ENCODE results near the gene FIGNL1. TPM values are rescaled to one million over a fixed set of nuclear protein-coding genes. Genes with fewer than 3 reads are reported as not detected.

Gene FIGNL1
- total RNA-seq, 2 experiments from 2014 or later = 10.4 to 11.5 TPM

- Mint-ChIP-seq H3K9me3 (no peaks in the 10 kb centered on the region), H3K4me1 (ENCODE audit: low read depth) (no peaks in the 10 kb centered on the region), H3K27ac (no peak overlapping the region), H3K4me3 (no peak overlapping the region), H3K27me3 (no peaks in the 10 kb centered on the region), H3K36me3 (ENCODE audit: low read depth) (peaks cover 22% of the 10 kb centered on the region)
- intact Hi-C loops (cut with DNase I, micrococcal nuclease) = no loop called here
- Histone ChIP-seq H3K36me3 (ENCODE audit: insufficient read depth, low read length) (peaks cover 12% of the 10 kb centered on the region), H3K9me3 (ENCODE audit: control insufficient read depth in 1 of 2, insufficient read depth in 1 of 2, low read length in 2 of 2) (no peaks in the 10 kb centered on the region), H3K27me3 (ENCODE audit: control insufficient read depth in 1 of 2, insufficient read depth in 2 of 2, low read length in 2 of 2) (no peaks in the 10 kb centered on the region), H3K4me1 (ENCODE audit: insufficient read depth, low read length) (no peaks in the 10 kb centered on the region), H3K4me3 (ENCODE audit: low read length) (no peak overlapping the region), H3K27ac (ENCODE audit: low read depth in 1 of 2, low read length in 2 of 2) (no peak overlapping the region)
- ATAC-seq (ENCODE audit: poor library complexity) (no peak), DNase-seq (peak in 1 of 14 experiments; percentile 41)
- POLR2A ChIA-PET = interaction anchor here (1.3 kb wide), 1 partner anchor 9 kb away, joined by 3 read pairs; no protein-coding TSS in a partner anchor
- CTCF ChIA-PET = no interaction called here
- TF ChIP-seq CTCF (IDR thresholded peaks at IDR 0.05) = no peak
These were observed 13.9 kb downstream of the FIGNL1 start for GRCh38 chr7:50436133-50436806.

DNA sequence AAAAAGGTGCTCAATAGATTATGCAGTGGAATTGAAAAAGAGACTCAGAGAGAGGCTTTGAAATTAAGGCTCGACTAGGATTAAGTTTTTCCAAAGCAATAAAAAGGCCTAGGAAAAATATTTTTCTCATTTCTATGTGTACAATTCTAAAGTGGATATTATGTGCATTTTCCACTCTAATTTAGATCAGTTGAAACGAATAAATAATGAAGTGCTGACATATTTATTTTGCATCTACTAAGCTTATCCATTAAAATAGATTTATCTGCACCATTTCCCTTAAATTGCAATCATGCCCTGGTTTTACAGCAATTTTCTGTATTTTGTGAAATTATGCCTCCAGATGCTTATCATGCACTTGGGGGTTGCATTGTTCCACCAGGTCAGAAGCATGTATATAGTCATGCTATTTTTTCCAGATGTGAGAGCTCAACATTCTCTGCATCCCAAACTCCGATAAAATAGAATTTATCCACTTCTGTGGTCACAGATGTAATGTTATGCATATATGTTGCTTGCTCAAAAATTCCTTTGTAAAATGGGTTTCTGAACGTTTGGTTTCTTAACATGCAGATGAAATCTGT is 18.3 kb downstream of the FIGNL1 start:
- H3K9me3 Mint-ChIP-seq = no peaks in the 10 kb centered on the region
- no peak overlapping the region for H3K27ac Mint-ChIP-seq
- no peak overlapping the region for H3K4me3 Mint-ChIP-seq
- intact Hi-C loops (cut with DNase I, micrococcal nuclease) = no loop called here
- no peaks in the 10 kb centered on the region for H3K36me3 Mint-ChIP-seq (ENCODE audit: low read depth)
- no peak for TF ChIP-seq CTCF (IDR thresholded peaks at IDR 0.05)
- H3K27me3 ChIP-seq (ENCODE audit: control insufficient read depth in 1 of 2, insufficient read depth in 2 of 2, low read length in 2 of 2) = no peaks in the 10 kb centered on the region
- ATAC-seq (ENCODE audit: poor library complexity) (no peak), DNase-seq (no peak)
- no peaks in the 10 kb centered on the region for H3K4me1 ChIP-seq (ENCODE audit: insufficient read depth, low read length)
- CTCF ChIA-PET = interaction anchor here (1.4 kb wide), 1 partner anchor 13 kb away, joined by 3 read pairs; no protein-coding TSS in a partner anchor
- no peaks in the 10 kb centered on the region for H3K9me3 ChIP-seq (ENCODE audit: control insufficient read depth in 1 of 2, insufficient read depth in 1 of 2, low read length in 2 of 2)
- H3K36me3 ChIP-seq (ENCODE audit: insufficient read depth, low read length) = no peaks in the 10 kb centered on the region
- H3K4me3 ChIP-seq (ENCODE audit: low read length) = no peak overlapping the region
- no peaks in the 10 kb centered on the region for H3K27me3 Mint-ChIP-seq
- POLR2A ChIA-PET = no interaction called here
- no peak overlapping the region for H3K27ac ChIP-seq (ENCODE audit: low read depth in 1 of 2, low read length in 2 of 2)
- H3K4me1 Mint-ChIP-seq (ENCODE audit: low read depth) = no peaks in the 10 kb centered on the region

- Histone ChIP-seq H3K27ac (ENCODE audit: low read depth in 1 of 2, low read length in 2 of 2) (no peak overlapping the region), H3K27me3 (ENCODE audit: control insufficient read depth in 1 of 2, insufficient read depth in 2 of 2, low read length in 2 of 2) (no peaks in the 10 kb centered on the region), H3K4me3 (ENCODE audit: low read length) (no peak overlapping the region), H3K36me3 (ENCODE audit: insufficient read depth, low read length) (no peaks in the 10 kb centered on the region), H3K9me3 (ENCODE audit: control insufficient read depth in 1 of 2, insufficient read depth in 1 of 2, low read length in 2 of 2) (no peaks in the 10 kb centered on the region), H3K4me1 (ENCODE audit: insufficient read depth, low read length) (no peaks in the 10 kb centered on the region)
- TF ChIP-seq CTCF (IDR thresholded peaks at IDR 0.05) = no peak
- Mint-ChIP-seq H3K27me3 (no peaks in the 10 kb centered on the region), H3K36me3 (ENCODE audit: low read depth) (no peaks in the 10 kb centered on the region), H3K4me1 (ENCODE audit: low read depth) (no peaks in the 10 kb centered on the region), H3K27ac (no peak overlapping the region), H3K4me3 (no peak overlapping the region), H3K9me3 (no peaks in the 10 kb centered on the region)
- no peak for ATAC-seq (ENCODE audit: poor library complexity)
- intact Hi-C loops (cut with DNase I, micrococcal nuclease) = no loop called here
- CTCF ChIA-PET = interaction anchor here (1.4 kb wide), 1 partner anchor 13 kb away, joined by 3 read pairs; no protein-coding TSS in a partner anchor
- DNase-seq = no peak
- POLR2A ChIA-PET = no interaction called here
These were observed 18.8 kb downstream of the FIGNL1 start for GRCh38 chr7:50431316-50431715.
